ENCODE measurements around the gene ZNF467. TPM values are rescaled to one million over a fixed set of nuclear protein-coding genes. Genes with fewer than 3 reads are reported as not detected.

Gene ZNF467
- total RNA-seq, 1 donor from 2014 or later: 0.17 TPM

GRCh38 chr7:149797771-149798170 lies 24.4 kb upstream of the ZNF467 start:
- Histone ChIP-seq H3K9me3 (ENCODE audit: low read depth) (no peaks in the 10 kb centered on the region), H3K4me3 (no peak overlapping the region), H3K79me2 (ENCODE audit: low read depth) (no peaks in the 10 kb centered on the region), H3F3A (ENCODE audit: low read depth) (no peaks in the 10 kb centered on the region), H2AFZ (replicated peaks) (no peak overlapping the region), H3K4me2 (no peak overlapping the region), H3K36me3 (no peaks in the 10 kb centered on the region), H4K20me1 (ENCODE audit: low read depth) (no peaks in the 10 kb centered on the region), H3K9ac (no peak overlapping the region), H3K27ac (no peak overlapping the region), H3K27me3 (peaks cover 10% of the 10 kb centered on the region), H3K4me1 (no peaks in the 10 kb centered on the region)
- Mint-ChIP-seq H3K27me3 (ENCODE audit: insufficient read depth, low read depth) (peaks cover 7% of the 10 kb centered on the region), H3K4me3 (no peak overlapping the region), H3K9me3 (no peaks in the 10 kb centered on the region), H3K4me1 (peaks cover 20% of the 10 kb centered on the region), H3K36me3 (no peaks in the 10 kb centered on the region), H3K27ac (no peak overlapping the region)
- TF ChIP-seq EZH2 (IDR thresholded peaks at IDR 0.05): no peak
- no peak for TF ChIP-seq CTCF (IDR thresholded peaks at IDR 0.05)
- no peak for TF ChIP-seq EZH2phosphoT487 (IDR thresholded peaks at IDR 0.05)
- no peak for DNase-seq (ENCODE audit: low spot score)

GRCh38 chr7:149796287-149796860 lies 23.0 kb upstream of the ZNF467 start:
- Histone ChIP-seq H3K36me3 (no peaks in the 10 kb centered on the region), H3K27ac (no peak overlapping the region), H3F3A (ENCODE audit: low read depth) (no peaks in the 10 kb centered on the region), H4K20me1 (ENCODE audit: low read depth) (no peaks in the 10 kb centered on the region), H2AFZ (replicated peaks) (no peak overlapping the region), H3K27me3 (peaks cover 14% of the 10 kb centered on the region), H3K9ac (no peak overlapping the region), H3K79me2 (ENCODE audit: low read depth) (no peaks in the 10 kb centered on the region), H3K4me2 (no peak overlapping the region), H3K4me1 (no peaks in the 10 kb centered on the region), H3K9me3 (ENCODE audit: low read depth) (no peaks in the 10 kb centered on the region), H3K4me3 (no peak overlapping the region)
- Mint-ChIP-seq H3K27me3 (ENCODE audit: insufficient read depth, low read depth) (peaks cover 7% of the 10 kb centered on the region), H3K4me1 (peaks cover 20% of the 10 kb centered on the region), H3K36me3 (no peaks in the 10 kb centered on the region), H3K27ac (no peak overlapping the region), H3K9me3 (no peaks in the 10 kb centered on the region), H3K4me3 (no peak overlapping the region)
- no peak for DNase-seq (ENCODE audit: low spot score)
- no peak for TF ChIP-seq EZH2phosphoT487 (IDR thresholded peaks at IDR 0.05)
- no peak for TF ChIP-seq EZH2 (IDR thresholded peaks at IDR 0.05)
- TF ChIP-seq CTCF (IDR thresholded peaks at IDR 0.05): no peak

DNA sequence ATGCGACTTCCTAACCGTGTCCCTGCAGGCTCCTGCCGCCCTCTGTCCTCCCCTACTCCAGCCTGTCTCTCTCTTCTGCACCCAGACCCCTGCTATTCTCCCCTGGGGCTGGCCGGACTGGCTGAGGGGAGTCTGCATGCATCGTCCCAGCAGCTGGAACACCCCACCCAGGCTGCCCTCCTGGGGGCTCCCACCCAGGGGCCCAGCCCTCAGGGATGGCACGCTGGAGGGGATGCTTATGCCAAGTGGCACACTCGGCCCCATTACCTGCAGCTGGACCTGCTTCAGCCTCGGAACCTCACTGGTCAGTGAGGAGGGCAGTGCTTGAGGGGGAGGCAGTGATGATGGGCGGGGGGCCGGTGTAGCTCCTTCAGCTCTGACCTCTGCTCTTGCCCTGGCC lies 21.7 kb upstream of the ZNF467 start:
- Histone ChIP-seq H3K4me1 (no peaks in the 10 kb centered on the region), H3K36me3 (no peaks in the 10 kb centered on the region), H3K9me3 (ENCODE audit: low read depth) (no peaks in the 10 kb centered on the region), H4K20me1 (ENCODE audit: low read depth) (no peaks in the 10 kb centered on the region), H3K4me2 (no peak overlapping the region), H2AFZ (replicated peaks) (peak overlapping the region; percentile 50), H3K9ac (no peak overlapping the region), H3K79me2 (ENCODE audit: low read depth) (no peaks in the 10 kb centered on the region), H3F3A (ENCODE audit: low read depth) (no peaks in the 10 kb centered on the region), H3K27ac (no peak overlapping the region), H3K4me3 (no peak overlapping the region), H3K27me3 (peaks cover 26% of the 10 kb centered on the region)
- H3K4me1 Mint-ChIP-seq: peaks cover 22% of the 10 kb centered on the region
- no peaks in the 10 kb centered on the region for H3K36me3 Mint-ChIP-seq
- DNase-seq (ENCODE audit: low spot score): no peak
- no peak overlapping the region for H3K4me3 Mint-ChIP-seq
- no peaks in the 10 kb centered on the region for H3K9me3 Mint-ChIP-seq
- no peak for TF ChIP-seq EZH2 (IDR thresholded peaks at IDR 0.05)
- no peak for TF ChIP-seq CTCF (IDR thresholded peaks at IDR 0.05)
- TF ChIP-seq EZH2phosphoT487 (IDR thresholded peaks at IDR 0.05): no peak
- H3K27ac Mint-ChIP-seq: no peak overlapping the region
- peaks cover 7% of the 10 kb centered on the region for H3K27me3 Mint-ChIP-seq (ENCODE audit: insufficient read depth, low read depth)
